NCI-H1092 (cell line): Measurements from ENCODE around the gene TAAR6.
"Not testable (repeated sequence)": the region's sequence is repeated elsewhere in the genome, so short reads cannot be mapped to it uniquely, and the experiment has no call there.

Experiments
- DNase-seq: peaks from one replicate; lab custom pipeline; 2025; lab: John Stamatoyannopoulos, UW

TAAR6 gene

DNA sequence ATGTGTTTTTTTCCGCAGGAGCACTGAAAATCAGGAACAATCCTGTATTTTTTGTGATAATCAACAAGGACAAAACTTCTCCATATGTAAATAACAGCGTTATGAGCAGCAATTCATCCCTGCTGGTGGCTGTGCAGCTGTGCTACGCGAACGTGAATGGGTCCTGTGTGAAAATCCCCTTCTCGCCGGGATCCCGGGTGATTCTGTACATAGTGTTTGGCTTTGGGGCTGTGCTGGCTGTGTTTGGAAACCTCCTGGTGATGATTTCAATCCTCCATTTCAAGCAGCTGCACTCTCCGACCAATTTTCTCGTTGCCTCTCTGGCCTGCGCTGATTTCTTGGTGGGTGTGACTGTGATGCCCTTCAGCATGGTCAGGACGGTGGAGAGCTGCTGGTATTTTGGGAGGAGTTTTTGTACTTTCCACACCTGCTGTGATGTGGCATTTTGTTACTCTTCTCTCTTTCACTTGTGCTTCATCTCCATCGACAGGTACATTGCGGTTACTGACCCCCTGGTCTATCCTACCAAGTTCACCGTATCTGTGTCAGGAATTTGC is at the start of gene TAAR6:
TAAR6 (plus strand) TSS at position 102 of the 557 bp plus-strand sequence; CDS start at position 102, 0 bp downstream.
- no peak for DNase-seq

- DNase-seq, result no peak
Measured at GRCh38 chr6:132520953-132521352, 49.2 kb upstream of the TAAR6 start.

GRCh38 chr6:132524646-132525045 is 45.5 kb upstream of the TAAR6 start:
- no peak for DNase-seq

DNA sequence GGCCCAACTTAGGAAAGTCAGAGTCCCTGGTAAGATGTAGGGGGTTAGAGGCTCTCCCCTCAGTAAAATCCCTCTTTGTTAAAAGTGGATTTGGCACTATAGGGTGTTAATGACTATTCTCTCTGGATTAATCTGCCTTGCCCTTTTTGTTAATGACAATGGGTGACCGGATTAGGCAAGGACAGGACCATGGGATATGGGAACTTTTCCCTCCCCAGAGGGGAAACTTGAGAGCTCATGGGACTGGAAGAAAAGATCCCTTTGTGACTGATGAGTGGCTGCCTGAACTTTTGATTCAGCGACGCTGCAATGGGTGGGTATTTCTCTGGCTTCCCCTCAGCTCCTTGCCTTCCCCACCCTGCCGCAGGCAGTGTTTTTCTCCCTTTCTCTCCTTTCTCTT is 44.3 kb upstream of the TAAR6 start:
- no peak for DNase-seq

GRCh38 chr6:132526461-132526860 is 43.7 kb upstream of the TAAR6 start:
- DNase-seq, result no peak

DNA sequence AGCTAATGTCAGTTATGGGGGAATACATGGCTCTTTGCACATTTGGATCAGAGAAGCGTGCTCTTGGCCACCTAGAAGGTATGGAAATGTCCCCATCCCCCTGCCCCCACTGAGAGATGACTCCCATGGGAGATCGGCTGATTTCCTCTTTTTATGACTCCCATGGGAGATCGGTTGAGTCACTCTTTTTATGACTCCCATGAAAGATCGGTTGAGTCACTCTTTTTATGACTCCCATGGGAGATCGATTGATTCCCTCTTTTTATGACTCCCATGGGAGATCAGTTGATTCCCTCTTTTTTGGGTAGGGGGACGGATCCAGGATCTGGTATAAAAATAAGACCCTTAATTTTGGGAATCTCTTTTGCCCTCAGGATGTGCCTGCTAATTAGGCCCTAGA is 42.3 kb upstream of the TAAR6 start:
- DNase-seq, result no peak

- peak; percentile 20 for DNase-seq
Measured at GRCh38 chr6:132530293-132530974, 39.7 kb upstream of the TAAR6 start.

- DNase-seq, result not testable (repeated sequence)
Measured at GRCh38 chr6:132534546-132534945, 35.6 kb upstream of the TAAR6 start.

DNA sequence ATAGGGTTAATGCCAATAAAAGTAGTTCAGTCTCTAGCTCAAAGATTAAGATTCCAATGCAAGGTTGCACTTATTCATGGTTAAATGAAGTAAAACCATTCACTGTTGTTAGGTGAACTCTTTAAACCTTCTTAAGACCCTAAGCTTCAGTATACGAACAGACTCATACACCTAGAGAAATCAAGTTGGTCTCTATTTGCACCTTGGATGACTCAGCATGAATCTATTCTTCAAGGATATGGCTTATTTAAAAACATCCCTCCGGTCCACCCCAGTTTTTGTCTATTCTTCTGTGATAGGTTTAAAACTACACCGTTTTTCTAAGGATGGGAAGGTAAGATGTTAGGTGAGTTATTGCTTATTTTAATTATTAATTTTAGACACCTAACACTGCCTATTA is 33.0 kb upstream of the TAAR6 start:
- no peak for DNase-seq

DNA sequence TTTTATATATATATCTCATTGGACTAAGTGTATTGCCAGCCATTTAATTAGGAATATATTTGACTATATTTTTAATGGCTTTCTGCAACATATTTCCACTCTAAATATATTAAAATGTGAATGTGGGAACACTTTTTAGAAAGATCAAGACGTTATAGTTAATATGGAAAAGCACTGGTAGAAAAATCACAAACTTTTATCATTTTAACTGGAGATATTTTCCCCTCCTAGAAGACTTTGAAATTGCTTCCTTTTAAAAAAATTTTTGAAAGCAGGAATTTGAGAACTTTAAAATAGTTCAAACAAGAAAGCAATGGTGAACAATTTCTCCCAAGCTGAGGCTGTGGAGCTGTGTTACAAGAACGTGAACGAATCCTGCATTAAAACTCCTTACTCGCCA is 32.1 kb upstream of the TAAR6 start, which contains the start of gene TAAR9:
TAAR9 (plus strand) TSS at position 301 of the 400 bp plus-strand sequence; CDS start at position 314, 13 bp downstream.
- DNase-seq, result no peak

DNA sequence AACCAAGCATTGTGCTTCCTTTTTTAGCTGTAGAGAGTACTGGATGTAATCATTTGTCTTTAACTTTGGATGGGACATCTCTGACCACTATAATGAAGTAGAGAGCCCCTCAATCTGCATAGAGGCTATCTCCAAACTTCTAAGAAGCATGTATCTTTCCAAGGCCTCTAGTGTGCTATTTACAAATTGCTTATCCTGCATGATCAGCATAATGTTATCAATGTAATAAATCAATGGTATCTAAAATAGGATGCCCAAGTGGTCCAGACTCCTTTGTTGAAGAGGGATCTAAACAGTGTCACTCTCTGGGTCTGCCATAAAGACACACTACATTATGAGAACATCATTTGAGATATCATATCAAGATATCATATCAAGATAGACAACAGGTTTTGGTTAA is 25.3 kb upstream of the TAAR6 start:
- no peak for DNase-seq

- no peak for DNase-seq
Measured at GRCh38 chr6:132548746-132549463, 21.2 kb upstream of the TAAR6 start.

DNA sequence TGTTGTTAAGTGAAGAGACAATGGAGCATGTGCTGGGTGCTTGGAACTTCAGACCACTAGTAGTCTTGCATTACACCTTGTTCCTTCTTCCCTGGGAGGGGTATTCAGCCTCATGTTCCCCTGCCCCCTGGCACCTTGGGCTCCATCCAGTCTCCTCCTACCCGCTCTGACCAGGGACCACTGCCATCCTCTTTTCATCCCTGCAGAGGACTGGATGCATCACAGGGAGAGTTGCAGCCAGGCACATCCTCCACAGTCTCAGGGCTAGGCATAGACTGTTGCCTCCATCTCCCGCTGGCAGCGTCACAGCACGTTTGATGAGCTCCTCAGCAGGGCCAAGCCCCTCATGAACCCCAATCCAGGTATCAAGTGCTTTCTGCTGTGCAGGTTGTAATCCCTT is 18.9 kb upstream of the TAAR6 start:
- DNase-seq, result no peak

- no peak for DNase-seq
Measured at GRCh38 chr6:132552372-132552771, 17.8 kb upstream of the TAAR6 start, which contains the start of gene TAAR8. TSS of gene TAAR8 (plus strand) at chr6:132552672. CDS start at chr6:132552693, 21 bp downstream.

GRCh38 chr6:132560087-132560486 is 10.0 kb upstream of the TAAR6 start:
- not testable (repeated sequence) for DNase-seq

DNA sequence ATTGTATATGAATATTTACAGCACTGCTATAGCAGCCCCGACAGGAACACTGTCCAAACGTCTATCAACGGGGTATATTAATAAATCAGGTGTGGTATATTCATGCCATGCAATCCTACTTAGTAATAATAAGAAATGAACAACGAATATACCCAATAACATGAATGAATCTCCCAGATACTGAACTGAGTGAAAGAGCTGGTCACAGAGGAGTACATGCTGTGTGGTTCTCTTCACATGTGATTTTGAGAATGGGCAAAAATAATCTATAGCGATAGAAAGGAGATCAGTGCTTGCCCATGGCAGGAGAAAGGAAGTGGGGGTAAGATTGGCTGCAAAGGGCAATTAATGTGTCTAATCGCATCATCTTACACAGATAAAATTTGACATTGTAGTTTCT is 3.7 kb upstream of the TAAR6 start:
- no peak for DNase-seq

DNA sequence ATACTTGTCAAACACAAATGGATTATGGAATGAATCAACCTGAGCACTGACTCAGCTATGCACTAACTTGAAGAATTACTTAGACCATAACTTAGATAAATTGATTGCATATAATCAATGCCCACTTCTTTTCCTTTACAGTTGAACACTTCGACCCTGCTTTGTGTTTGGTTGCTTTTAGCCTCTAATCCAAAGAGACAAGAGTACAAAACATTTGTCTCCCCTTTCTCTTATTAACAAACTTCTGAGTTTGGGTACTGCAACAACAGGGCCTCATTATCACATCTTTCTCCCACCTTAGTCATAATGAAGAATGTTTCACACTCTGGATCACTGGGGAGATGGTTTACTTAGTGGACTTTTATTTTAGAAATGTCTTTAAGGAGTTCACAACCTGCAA is 2.6 kb upstream of the TAAR6 start:
- DNase-seq, result no peak

GRCh38 chr6:132568611-132569010 is 1.5 kb upstream of the TAAR6 start:
- no peak for DNase-seq

DNA sequence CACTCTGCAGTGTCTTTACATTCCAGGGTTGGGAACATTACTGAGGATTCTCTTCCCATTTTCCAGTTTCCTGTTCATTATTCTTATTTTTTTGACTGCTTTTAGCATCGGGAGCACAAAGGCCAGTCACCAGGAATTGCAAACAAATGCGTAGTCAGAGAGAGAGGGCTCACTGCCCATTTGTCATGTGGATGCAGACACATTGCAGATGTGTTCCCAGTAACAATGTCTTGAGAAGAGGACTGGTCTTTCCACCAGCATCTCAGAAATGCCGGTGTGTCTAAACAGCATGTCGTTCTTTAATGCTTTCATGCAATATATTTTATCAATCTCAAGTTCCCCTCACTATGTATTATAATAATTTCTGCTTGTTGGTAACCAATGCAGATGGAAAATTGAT is 952 bp upstream of the TAAR6 start:
- DNase-seq, result no peak

DNA sequence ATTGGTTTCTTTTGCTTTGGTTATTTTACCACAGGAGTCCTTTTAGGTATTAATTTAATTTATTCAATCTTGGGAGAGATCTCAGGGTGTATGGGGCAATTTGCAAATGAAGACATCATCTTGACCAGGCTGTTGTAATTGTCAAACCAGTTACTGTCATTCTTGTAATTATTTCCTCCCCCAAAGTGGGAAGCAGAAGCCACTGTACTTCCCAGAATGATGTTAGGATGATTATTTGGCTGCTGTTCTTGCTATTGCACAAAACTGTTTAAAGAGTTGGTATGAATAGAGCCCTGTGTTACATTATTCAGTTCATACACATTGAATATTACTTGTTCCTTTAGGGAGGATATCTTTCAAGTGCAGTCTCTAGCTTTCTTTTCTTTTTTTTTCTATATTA is 1.7 kb downstream of the TAAR6 start:
- DNase-seq, result no peak

- DNase-seq, result no peak
Measured at GRCh38 chr6:132584698-132585097, 14.6 kb downstream of the TAAR6 start.

GRCh38 chr6:132587424-132587823 is 17.3 kb downstream of the TAAR6 start:
- no peak for DNase-seq

GRCh38 chr6:132589454-132589853 is 19.3 kb downstream of the TAAR6 start, which contains the start of gene TAAR5:
TSS of gene TAAR5 (minus strand) at chr6:132589741. CDS start at chr6:132589686, 55 bp downstream.
- DNase-seq, result no peak
